HG03066 (cell line): Measurements from ENCODE around the gene IRX4.

Source experiments
- ATAC-seq: cut with Tn5 transposase; IDR thresholded peaks from one replicate; pipeline ENCODE4 v1.9.1; 2021; ENCODE audit warnings: low read depth; ENCODE audit not compliant: unreplicated experiment

The IRX4 gene

GRCh38 chr5:1914471-1914870 lies 31.7 kb upstream of the IRX4 start:
- no peak for ATAC-seq

GRCh38 chr5:1913578-1913977 lies 30.9 kb upstream of the IRX4 start:
- no peak for ATAC-seq

DNA sequence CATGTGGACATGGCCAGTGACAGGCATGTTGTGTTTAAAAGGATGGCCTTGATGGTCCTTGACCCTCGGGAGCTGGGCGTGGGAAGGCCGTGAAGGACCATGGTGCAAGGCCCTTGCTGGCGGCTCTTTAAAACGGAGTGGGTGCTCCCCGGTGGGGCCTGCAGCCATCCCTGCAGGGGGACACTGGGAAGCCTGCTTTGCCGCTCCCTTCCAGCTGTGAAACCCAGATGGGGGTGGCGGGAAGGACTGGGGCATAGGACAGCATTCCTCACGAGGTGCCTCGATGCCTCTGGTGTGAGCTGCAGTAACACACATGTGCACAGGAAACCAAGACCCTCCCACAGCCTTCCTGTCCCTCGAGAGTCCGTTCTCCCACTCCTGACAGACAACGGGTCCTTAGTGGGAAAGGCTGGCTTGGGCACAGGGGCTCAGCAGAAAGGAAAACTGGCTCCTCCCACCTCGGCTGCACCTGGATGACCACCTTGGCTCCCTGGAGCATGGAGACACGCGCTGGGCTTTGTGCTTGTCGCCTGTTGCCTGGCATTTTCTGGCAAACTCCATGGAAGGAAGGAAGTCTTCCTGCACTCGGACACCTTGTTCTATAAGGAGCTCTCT lies 30.3 kb upstream of the IRX4 start:
- ATAC-seq: no peak

DNA sequence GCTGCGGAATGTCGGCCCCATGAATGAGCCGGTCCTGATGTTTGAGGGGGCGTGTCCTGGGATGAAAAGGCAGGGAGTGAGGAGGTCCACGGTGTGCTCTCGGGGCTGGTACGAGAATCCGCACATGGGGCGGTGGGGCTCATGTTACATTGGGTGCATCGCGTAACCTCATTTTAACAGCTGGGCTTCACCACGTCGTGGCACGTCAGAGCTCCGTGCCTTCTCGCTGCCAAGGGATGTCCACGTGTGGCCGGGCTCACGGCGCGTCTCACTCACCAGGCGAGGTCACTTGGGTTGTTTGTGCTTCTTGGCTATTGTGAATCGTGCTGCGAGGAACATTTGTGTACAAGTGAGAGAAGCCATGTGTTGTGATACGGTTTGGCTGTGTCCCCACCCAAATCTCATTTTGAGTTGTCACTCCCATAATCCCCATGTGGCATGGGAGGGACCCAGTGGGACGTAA lies 29.1 kb upstream of the IRX4 start:
- ATAC-seq: no peak

DNA sequence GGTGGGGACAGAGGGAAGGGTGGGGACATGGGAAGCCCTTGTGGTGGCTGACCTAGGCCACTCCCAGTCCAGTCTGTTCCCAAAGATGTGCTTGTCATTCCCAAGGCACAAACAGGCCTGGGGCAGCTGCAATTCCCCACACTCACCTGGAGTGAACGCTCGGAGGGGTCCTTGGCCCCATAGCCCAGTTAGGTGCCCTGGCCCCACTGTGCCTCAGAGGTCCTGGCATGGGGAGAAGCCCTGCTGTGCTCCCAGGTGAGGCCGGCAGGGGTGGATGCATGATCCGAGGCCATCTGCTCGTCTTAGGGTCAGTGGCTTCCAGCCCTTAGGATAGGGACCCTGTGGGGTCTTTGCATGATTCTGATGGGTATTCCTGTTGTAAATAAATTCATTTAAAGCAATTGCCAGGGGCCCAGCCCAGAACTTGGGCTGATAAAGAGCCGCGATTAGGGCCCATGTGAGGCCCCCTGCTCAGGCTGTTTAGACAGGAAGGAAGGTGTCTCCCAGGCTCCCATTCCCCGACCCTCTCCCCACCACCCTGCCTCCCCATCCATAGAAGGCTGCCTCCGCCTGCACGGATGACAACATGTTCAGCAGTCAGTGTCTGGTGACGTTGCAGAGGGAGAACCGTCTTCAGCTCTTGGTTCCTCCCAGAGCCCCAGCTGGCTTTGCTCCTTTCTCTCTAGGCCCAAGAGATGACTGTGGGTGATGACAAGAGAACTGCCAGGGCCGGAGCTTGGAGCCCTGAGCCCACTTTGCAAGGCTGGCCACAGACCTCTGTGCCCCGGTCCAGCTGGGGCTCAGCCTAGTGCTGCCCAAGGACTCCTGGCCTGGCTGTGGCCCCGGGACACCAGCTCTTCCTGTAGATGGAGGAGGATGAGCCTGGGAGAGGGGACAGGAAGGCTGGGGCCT lies 28.4 kb upstream of the IRX4 start:
- no peak for ATAC-seq

- ATAC-seq: no peak
Observed at GRCh38 chr5:1910081-1910760, 27.5 kb upstream of the IRX4 start.

- no peak for ATAC-seq
Observed at GRCh38 chr5:1909346-1909985, 26.7 kb upstream of the IRX4 start.

DNA sequence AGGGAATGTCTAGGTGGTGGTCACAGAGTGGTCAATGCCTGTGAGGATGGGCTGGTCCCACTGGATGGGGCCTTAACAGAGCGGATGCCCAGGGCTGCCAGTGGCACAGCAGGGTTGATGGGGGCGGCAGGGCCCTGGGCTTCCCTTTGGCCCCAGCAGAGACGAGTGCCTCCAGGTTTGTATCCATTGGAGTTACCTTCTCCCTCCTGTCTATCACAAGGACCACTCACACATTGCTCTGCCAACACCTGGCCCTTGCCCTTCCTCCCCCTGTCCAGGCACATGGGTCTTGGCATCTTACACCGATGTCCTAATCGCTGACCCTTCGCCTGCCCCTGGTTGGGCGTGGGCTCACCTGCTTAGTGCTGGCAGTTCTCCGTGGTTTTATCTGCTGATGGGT lies 26.2 kb upstream of the IRX4 start:
- ATAC-seq: no peak

GRCh38 chr5:1907616-1908015 lies 24.9 kb upstream of the IRX4 start:
- ATAC-seq: no peak

DNA sequence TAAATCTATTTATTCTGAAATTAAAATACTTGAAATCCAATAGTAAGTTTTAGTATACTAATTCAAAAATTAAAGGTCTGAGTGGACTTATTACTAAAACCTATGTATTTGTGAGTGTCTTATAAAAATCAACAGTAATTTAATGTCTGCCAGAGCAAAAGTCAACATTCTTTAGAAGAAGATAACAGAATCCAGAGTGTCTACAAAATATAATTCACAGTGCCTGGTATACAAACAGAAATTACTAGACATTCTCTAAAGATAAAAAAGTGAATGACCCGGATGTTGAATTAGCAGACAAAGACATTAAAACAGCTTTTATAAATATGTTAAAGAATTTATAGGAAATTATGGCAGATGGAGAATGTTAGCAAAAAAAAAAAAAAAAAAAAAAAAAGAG lies 22.4 kb upstream of the IRX4 start:
- no peak for ATAC-seq

GRCh38 chr5:1901983-1902382 lies 19.3 kb upstream of the IRX4 start:
- no peak for ATAC-seq

DNA sequence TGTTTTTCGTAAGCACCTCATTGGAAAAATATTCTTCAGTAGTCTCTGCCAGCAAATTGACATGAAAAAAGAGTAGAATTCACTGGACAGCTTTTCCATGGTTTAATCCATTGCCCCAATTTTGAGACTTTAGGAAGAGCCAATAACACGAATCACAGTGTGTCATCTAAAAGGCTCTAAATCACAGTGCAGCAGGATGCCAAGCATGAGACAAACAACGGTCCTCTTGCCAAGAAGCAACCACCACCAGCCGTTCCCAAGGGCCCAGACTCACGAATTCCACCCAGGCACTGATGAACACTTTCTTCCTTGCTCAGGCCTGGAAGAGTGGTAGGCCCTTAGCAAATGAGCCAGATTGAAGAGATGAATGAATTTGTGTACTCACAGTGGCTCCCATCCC lies 18.3 kb upstream of the IRX4 start:
- no peak for ATAC-seq

GRCh38 chr5:1899201-1899600 lies 16.5 kb upstream of the IRX4 start:
- no peak for ATAC-seq

DNA sequence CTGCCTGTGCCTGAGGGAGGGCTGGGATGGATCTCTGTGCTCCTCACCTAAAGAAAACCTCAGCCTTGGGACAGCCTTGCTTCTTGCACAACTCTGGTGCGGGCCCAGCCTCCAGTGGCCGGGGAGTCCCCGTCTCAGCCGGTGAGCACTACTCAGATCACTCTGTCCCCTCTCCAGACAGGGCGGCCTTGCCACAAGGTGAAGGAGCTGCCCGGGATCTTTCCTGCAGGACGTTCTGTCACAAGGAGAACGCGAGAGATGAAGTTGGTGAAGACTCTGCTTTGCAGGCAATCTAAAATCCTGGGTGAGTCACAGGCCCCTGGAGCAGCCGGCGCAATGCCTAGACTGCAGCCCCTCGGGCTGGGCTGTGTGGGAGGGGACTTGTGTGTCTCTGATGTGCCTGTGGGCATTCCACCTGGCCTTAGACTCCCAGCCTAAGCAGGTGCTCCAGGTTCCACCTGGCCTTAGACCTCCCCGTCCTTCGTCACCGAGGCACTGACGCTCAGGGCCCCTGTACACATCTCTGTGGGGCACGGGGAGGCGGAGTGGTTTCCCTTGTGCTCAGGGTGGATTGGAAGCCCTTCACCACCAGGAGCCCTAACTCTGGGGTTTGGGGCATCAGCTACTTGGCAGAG lies 15.2 kb upstream of the IRX4 start:
- no peak for ATAC-seq

- ATAC-seq: no peak
Observed at GRCh38 chr5:1897386-1897785, 14.7 kb upstream of the IRX4 start.

DNA sequence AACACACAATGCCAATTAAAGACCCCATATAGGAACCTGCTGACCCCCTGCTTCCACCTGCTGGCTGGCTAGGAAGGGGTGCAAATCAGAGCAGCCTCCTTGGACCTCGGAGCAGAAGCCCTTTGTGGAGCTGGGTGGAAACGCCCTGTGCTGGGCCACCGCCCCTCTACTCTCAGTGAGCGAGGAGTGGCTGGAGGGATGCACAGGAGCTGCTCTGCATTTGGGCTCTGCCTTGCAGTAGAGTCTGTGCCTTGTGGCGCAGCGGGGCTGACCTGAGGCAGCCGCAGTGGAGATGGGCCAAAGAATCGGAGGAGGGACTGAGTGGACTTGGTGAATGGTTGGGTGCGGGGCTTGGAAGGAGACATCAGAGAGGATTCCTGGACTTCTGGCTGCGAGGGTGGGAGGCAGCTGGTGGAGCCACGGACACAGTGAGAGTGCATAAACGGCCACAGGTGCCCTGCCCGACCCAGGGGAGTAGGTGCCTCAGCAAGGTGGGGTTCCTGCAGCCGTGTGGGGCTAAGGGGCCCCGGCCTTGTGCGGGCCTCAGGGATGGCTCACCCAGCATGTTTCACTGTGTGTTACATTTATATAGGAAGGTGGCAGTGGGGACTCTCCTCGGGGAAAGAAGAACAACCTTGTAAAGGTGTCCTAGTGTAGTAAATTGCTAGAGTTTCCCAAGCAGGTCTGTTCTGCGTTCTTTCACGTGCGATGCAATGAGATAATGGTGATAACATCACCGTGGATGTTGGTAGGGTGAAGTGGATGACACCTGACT lies 14.1 kb upstream of the IRX4 start:
- no peak for ATAC-seq

- no peak for ATAC-seq
Observed at GRCh38 chr5:1895739-1896420, 13.2 kb upstream of the IRX4 start.

DNA sequence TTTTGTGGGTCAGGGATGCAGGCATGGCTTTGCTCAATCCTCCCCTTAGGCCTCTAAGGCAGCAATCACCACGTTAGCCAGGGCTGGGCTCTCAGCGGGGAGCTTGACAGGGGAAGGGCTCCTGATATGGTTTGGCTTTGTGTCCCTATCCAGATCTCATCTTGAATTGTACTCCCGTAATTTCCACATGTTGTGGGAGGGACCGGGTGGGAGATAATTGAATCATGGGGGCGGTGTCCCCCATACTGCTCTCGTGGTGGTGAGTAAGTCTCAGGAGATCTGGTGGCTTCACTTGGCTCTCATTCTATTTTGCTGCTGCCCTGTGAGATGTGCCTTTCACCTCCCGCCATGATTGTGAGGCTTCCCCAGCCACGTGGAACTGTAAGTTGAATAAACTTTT lies 11.5 kb upstream of the IRX4 start:
- no peak for ATAC-seq

- ATAC-seq: no peak
Observed at GRCh38 chr5:1893754-1894153, 11.0 kb upstream of the IRX4 start.
